SKM-1 treated with dmso at 0.1 percent for 144 hours (cell line): Measurements from ENCODE around the gene GCA.

ENCODE experiments used
- DNase-seq: peaks from one replicate; lab custom pipeline; 2025; ENCODE audit not compliant: unreplicated experiment; lab: John Stamatoyannopoulos, UW

The GCA gene, protein sequence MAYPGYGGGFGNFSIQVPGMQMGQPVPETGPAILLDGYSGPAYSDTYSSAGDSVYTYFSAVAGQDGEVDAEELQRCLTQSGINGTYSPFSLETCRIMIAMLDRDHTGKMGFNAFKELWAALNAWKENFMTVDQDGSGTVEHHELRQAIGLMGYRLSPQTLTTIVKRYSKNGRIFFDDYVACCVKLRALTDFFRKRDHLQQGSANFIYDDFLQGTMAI

DNA sequence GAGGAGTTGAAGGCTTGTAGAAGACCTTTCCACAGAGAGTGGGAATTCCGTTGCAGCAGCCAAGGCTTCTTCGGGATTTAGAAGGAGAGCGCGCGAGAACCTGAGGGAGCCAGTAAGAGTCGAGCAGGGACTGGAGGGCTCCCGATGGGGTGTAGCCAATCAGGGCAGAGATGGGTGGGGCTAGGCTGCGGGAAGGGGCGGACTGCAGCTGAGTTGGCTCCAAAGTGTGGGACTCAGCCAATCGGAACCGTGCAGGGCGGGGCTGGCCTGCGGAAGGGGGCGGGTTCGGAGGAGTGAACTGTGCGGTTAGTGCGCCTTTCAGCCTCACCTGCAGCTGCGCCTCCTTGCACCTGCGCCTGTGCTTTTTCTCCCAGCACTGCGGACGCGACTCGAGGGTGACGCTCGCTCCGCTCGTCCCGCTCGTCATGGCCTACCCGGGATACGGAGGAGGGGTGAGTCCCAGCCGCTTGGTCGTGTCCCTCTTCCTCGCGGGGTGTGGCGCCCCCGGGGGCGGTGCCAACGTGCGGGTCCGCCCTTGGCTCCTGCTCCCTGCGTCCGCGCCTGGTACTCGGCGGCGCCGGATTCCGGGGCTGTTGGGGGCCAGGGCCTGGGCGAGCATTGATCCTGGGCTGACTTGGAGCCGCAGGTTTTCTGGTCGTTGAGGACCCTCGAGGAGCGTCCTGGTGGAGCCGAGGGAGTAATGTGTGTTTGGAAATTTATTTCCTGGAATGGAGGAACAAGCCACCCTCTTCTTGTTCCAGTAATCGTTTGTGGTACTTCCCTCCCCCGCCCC is at the start of gene GCA:
Gene GCA (plus strand): TSS at position 309 of the 793 bp plus-strand sequence. CDS start 117 bp downstream, at position 426.
- DNase-seq, result peak; percentile 98

DNA sequence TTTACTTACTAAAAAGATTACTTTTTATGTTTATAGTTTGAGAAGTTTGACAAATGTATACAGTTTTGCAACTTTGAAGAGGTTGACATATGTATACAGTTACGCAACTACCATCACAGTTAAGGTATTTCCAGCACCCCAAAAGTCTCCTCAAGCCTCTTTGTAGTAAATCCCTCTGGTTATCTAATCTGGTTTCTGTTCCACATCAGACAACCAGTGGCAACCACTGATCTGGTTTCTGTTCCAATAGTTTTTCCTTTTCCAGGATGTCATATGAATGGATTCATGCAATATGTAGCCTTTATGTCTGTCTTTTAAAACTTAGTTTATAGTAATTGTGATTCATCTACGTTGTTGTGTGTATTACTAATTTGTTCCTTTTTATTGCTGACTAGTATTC is 48.9 kb upstream of the GCA start:
- DNase-seq, result no peak

DNA sequence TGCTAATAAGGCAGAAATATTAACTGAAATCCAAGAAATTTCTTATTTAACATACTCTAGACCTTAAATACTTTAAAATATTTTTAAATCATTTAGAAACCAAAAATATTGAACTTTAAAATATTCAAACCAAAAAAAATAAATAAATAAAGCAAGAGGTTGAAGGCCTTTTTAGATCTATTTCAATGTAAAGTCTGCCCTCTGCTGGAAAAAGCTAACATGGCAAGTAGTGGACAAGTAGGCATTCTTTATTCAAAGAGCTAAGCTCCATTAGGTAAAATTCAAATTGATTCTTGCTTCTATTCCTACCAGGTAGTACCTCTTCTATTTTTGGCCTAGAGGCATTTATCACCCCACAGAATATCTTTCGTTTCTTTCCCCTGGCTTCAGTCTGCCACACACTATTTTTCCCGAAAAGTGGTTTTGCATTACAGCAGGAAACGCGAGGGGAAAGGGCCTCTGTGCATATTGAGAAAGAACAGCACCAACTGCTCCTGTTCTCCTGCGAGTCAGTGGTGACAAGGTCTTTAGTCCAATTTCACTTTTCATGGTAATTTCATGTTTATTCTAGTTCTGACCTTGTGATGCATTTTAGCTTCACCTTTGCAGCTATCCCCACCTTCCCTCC is 45.9 kb upstream of the GCA start:
- DNase-seq, result peak; percentile 56

DNA sequence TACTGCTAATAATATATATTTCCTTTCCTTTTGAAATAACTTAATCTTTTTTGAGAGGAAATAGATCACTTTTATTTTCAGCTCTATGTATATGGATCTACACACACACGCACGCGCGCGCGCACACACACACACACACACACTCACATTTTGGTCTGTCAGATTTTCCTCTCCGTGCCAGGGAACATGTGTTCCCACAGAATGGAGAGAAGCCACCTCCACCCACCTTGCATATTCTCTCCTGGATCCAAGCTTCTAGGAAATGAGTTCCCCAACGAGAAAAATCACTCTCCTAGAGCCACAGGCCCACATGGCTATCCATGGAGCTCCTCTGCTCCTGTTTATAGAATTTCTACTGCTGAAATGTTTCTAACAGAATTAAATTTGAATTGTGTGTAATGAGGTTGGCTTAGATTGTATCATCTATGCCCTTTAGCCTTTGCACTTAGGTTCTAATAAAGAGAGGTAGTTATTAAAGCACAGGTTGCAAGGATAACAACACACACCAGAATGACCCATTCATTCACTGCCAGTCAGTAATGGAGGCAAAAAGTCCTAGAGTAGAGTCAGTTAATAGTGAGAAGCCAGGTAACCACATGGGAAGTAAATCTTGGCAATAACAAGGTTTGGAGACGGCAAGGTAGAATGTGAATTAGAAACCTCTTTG is 45.1 kb upstream of the GCA start:
- no peak for DNase-seq

GRCh38 chr2:162300266-162300665 is 43.7 kb upstream of the GCA start:
- no peak for DNase-seq

- DNase-seq, result peak; percentile 46
Observed at GRCh38 chr2:162301151-162301804, 42.7 kb upstream of the GCA start.

GRCh38 chr2:162301877-162302276 is 42.1 kb upstream of the GCA start:
- DNase-seq, result no peak

DNA sequence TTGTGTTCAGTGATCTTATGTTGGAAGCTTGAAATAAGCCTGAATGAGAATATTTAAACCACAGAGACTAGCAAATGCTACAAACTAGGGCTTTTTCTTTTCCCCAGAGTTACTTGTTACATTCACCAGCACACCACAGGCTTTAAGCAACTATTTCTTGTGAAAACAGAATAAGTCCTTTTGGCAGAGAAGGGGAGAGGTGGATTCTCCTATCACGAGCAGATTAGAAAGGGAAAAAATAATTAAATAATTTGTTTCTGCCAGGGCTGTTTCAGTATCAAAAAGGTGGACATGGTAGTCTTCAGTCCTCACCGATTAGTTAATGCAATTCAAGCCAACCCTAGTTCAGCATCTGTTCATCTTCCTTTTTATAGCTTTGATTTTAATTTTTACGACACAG is 38.0 kb upstream of the GCA start:
- no peak for DNase-seq

DNA sequence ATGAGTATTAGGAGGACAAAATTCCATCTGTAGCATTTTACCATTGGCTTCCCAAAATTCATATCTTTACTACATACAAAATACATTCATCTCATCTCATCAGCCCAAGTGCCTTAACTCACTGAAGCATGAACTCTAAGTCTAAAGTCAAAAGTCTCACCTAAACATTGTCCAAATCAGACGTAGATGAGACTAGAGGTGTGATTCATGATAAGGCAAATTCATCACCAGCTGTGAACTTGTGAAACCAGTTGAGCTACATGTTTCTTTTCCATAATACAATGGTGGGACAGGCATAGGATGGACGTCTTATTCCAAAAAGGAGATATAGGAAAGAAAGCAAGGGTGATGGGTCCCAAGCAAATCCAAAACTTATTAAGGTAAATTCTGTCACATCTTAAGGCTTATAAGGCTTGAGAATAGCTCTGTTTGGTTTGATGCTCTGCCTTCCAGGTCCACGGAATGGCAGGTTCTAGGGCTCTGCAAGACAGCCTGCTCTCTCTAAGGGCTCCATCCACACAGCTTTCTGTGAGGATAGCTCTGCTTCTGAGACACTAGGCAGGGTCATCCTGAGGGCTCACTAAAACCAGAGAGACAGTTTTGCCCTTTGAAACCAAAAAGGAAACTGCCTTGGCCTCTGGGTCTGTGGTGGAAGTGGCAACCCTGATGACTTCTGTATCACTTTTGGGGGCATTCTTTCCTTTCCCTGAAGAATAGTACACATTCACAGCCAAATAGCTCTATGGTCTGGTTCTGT is 35.0 kb upstream of the GCA start:
- DNase-seq, result no peak

DNA sequence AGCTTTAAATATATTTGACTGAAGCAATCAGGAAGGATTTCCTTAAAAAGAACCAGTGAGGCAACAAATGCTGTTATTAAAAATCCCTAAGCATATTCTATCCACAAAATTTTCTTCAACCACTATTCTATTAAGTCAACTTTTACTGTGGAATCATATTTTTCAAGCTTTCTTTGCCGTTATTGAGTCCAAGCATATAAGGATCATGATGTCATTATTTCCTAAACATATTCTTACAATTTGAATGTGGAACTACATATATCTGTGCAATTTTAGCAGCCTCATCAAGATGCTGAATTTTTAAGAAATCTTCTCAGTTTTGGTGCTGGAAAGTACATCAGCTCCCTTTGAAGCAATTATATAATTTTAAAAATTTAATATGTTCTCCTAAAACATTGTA is 31.1 kb upstream of the GCA start:
- no peak for DNase-seq

GRCh38 chr2:162315938-162316337 is 28.0 kb upstream of the GCA start:
- no peak for DNase-seq

GRCh38 chr2:162316590-162316989 is 27.3 kb upstream of the GCA start:
- no peak for DNase-seq

- DNase-seq, result no peak
Observed at GRCh38 chr2:162317058-162317742, 26.7 kb upstream of the GCA start.

DNA sequence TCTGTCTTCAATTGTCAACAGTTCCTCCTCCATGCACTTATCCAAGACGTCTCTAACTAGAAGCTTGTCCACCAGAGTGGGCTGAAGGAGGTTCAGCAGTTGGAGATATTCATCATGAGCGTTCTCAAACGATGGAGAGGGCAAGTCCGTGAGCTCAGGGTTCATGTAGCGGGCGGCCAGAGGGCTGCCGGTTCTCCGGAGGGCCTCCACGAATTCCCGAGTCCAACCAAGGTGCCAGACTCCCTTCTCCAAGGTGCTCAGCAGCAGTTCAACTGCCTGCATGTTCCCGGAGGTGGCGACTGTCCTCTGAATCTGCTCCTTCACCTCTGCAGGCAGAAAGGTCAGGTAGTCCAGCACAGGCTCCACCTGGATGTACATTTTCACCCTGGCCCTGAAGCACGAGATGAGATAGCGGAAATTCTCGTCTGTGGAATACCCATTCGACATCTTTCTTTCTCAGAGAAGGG is 26.0 kb upstream of the GCA start:
- peak; percentile 38 for DNase-seq

DNA sequence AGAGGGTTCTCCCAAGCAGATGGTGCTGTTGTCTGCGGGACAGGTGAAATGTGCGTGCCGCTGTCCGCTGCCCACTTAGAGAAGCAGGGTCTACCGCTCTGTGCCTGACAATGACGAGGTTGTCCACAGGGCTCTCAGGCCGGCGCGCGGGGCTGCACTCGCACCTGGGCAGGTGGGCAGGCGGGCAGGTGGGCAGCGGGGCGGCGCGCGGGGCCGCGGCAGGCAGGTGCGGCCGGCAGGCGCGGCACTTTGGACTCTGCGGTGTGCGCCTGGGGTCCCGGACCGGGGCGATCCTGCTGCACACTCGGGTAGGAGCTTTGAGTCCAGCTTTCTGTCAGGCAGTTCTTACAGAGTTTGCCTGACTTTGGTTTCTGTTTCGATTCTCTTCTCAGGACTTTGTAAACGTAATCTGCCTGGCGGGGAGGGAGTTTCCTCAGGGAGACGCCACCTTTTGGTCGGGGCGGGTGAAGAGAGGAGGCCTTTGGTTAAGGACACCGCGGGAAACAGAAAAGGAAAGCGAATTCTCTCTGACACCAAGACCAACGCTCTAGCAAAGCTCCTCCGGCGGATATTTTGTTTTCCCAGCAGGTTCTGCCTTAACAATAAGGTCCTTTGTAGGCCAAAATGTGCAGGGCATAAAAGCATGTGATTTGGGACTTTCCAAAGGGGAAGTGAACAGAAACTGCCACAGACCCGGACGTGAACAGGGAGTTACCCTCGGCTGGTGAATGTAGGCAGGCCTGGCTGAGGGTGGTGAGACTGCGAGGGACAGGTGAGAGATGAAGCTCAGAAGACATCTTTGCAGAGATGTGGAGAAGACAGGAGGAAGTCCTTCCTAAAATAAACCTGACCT is 25.4 kb upstream of the GCA start, which contains the start of gene IFIH1:
Gene IFIH1 (minus strand): TSS at position 357 of the 853 bp plus-strand sequence. CDS start 377 bp downstream, outside the sequence.
- DNase-seq, result peak; percentile 88

GRCh38 chr2:162320864-162321517 is 22.9 kb upstream of the GCA start:
- no peak for DNase-seq

- DNase-seq, result no peak
Observed at GRCh38 chr2:162324953-162325352, 19.0 kb upstream of the GCA start.

- DNase-seq, result no peak
Observed at GRCh38 chr2:162327134-162327769, 16.7 kb upstream of the GCA start.
